C4-2B (cell line): Measurements from ENCODE around the gene NEO1.

Experiments
- ZFX ChIP-seq: fragments of 450-650 bp; IDR thresholded peaks from 2 replicates; pipeline ENCODE4 v1.6.1; 2017
- TF ChIP-seq, protein P1 (sequence below): fragments of 450-650 bp; conservative IDR thresholded peaks from 2 replicates; pipeline ENCODE4 v1.5.1; 2017; ENCODE audit warnings: mild to moderate bottlenecking

DNA sequence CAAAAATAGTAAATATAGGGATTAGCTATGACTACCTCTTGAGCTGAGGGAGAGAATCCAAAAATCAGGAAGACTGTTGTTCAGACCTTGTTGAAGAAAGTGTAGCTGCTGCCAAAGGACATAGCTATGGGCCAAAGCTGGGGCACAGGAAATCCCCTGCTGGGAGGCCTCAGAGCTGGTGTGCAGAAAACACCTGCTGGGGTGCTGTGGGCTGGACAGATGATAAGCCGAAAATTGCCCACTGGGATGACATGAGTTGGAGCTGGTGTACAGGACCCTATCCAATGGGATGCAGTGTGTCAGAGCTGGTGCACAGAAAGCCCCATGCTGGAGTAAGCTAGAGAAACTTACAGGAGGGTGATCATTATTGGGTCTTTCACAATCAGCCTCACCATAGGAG, 121.9 kb downstream of the NEO1 start:
- no peak for TF ChIP-seq ZFX
- TF ChIP-seq, protein P1, sequence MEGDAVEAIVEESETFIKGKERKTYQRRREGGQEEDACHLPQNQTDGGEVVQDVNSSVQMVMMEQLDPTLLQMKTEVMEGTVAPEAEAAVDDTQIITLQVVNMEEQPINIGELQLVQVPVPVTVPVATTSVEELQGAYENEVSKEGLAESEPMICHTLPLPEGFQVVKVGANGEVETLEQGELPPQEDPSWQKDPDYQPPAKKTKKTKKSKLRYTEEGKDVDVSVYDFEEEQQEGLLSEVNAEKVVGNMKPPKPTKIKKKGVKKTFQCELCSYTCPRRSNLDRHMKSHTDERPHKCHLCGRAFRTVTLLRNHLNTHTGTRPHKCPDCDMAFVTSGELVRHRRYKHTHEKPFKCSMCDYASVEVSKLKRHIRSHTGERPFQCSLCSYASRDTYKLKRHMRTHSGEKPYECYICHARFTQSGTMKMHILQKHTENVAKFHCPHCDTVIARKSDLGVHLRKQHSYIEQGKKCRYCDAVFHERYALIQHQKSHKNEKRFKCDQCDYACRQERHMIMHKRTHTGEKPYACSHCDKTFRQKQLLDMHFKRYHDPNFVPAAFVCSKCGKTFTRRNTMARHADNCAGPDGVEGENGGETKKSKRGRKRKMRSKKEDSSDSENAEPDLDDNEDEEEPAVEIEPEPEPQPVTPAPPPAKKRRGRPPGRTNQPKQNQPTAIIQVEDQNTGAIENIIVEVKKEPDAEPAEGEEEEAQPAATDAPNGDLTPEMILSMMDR, result no peak
